ENCODE data around the gene COL18A1. TPM values are rescaled to one million over a fixed set of nuclear protein-coding genes. Genes with fewer than 3 reads are reported as not detected.
A peak's percentile ranks its signal among the peaks of the same experiment; 100 is the strongest.

Gene COL18A1
- total RNA-seq, 4 donors from 2014 or later = 18.6 to 85.0 (median 33.0) TPM

GRCh38 chr21:45406801-45407628, 2.0 kb downstream of the COL18A1 start:
- H3K4me1 ChIP-seq = peaks cover 0 to 31% (median 11%) of the 10 kb centered on the region in 4 donors
- peak overlapping the region in 1 of 4 donors; percentile 58 for H3K4me3 ChIP-seq
- TF ChIP-seq CTCF (IDR thresholded peaks at IDR 0.05) (no peak), POLR2A (IDR thresholded peaks at IDR 0.05) (no peak)
- H3K27me3 ChIP-seq = peaks cover 0 to 4% of the 10 kb centered on the region in 2 donors
- peak overlapping the region in 3 of 4 donors; percentile 62 to 83 (median 80) for H3K27ac ChIP-seq
- H3K9me3 ChIP-seq = no peaks in the 10 kb centered on the region
- no peak for DNase-seq
- no peaks in the 10 kb centered on the region for H3K36me3 ChIP-seq

GRCh38 chr21:45407629-45408247, 2.8 kb downstream of the COL18A1 start:
- TF ChIP-seq CTCF (IDR thresholded peaks at IDR 0.05) (no peak), POLR2A (IDR thresholded peaks at IDR 0.05) (no peak)
- Histone ChIP-seq H3K36me3 (no peaks in the 10 kb centered on the region), H3K27me3 (peaks cover 0 to 4% of the 10 kb centered on the region in 2 donors), H3K4me3 (no peak overlapping the region), H3K9me3 (no peaks in the 10 kb centered on the region), H3K4me1 (peaks cover 0 to 31% (median 11%) of the 10 kb centered on the region in 4 donors), H3K27ac (peak overlapping the region in 1 of 4 donors; percentile 9)
- no peak for DNase-seq

GRCh38 chr21:45408271-45408791, 3.4 kb downstream of the COL18A1 start:
- Histone ChIP-seq H3K27ac (no peak overlapping the region), H3K36me3 (no peaks in the 10 kb centered on the region), H3K27me3 (peaks cover 0 to 4% of the 10 kb centered on the region in 2 donors), H3K9me3 (no peaks in the 10 kb centered on the region), H3K4me1 (peaks cover 0 to 31% (median 11%) of the 10 kb centered on the region in 4 donors), H3K4me3 (no peak overlapping the region)
- no peak for DNase-seq
- no peak for TF ChIP-seq POLR2A (IDR thresholded peaks at IDR 0.05)

- Histone ChIP-seq H3K4me1 (peaks cover 0 to 31% (median 10%) of the 10 kb centered on the region in 4 donors), H3K27ac (peak overlapping the region in 1 of 4 donors; percentile 10), H3K4me3 (no peak overlapping the region), H3K27me3 (peaks cover 0 to 4% of the 10 kb centered on the region in 2 donors), H3K9me3 (no peaks in the 10 kb centered on the region), H3K36me3 (no peaks in the 10 kb centered on the region)
- TF ChIP-seq POLR2A (IDR thresholded peaks at IDR 0.05) (no peak), CTCF (IDR thresholded peaks at IDR 0.05) (no peak)
- no peak for DNase-seq
These were observed 3.9 kb downstream of the COL18A1 start for GRCh38 chr21:45408801-45409261.

- Histone ChIP-seq H3K27ac (peak overlapping the region in 2 of 4 donors; percentile 10 to 25), H3K4me1 (peaks cover 0 to 25% (median 7%) of the 10 kb centered on the region in 4 donors), H3K9me3 (no peaks in the 10 kb centered on the region), H3K27me3 (peaks cover 0 to 4% of the 10 kb centered on the region in 2 donors), H3K36me3 (no peaks in the 10 kb centered on the region), H3K4me3 (no peak overlapping the region)
- TF ChIP-seq POLR2A (IDR thresholded peaks at IDR 0.05) = no peak
- TF ChIP-seq CTCF (IDR thresholded peaks at IDR 0.05) = no peak
- no peak for DNase-seq
These were observed 4.6 kb downstream of the COL18A1 start for GRCh38 chr21:45409466-45410150.
